ENCODE measurements around the gene SMARCA1.

SMARCA1 gene

GRCh38 chrX:129449148-129449547, 74.1 kb downstream of the SMARCA1 start:
- DNase-seq: no peak

DNA sequence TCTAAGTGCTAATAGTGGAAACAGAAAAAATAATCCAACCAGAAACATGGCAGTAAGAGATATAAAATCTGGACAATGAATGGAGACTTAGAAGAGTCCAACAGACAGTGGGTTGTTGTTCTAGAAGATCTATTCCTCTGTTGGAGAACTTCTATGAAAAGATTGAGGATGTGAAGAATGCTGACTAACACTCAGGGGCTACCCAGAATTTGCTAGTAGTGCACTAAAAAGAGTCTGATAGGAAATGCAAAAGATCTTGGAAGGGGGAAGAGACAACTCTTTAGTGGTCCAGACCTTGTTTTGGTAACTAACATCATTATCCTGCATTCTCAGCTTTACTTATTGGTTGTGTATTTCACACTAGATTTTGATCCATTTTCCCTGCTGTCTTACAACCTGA, 77.9 kb downstream of the SMARCA1 start:
- no peak for DNase-seq

DNA sequence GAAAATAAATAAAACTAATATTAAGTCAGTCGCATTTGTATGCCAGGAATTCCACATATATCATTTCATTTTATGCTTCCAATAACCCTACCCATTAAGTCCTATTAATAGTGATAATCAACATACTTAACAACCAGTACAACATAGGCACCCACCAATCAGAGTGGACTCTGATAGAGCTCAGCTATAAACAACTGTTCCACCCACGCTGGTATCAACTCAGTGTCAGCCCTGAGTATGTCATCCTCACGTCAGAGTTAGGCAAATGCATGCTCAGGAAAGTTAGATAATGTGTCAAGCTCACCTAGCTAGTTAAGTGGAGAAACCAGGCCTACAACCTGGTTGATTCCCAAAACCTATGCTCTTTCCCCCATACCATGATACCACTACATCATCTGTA, 89.3 kb downstream of the SMARCA1 start:
- DNase-seq: no peak

DNA sequence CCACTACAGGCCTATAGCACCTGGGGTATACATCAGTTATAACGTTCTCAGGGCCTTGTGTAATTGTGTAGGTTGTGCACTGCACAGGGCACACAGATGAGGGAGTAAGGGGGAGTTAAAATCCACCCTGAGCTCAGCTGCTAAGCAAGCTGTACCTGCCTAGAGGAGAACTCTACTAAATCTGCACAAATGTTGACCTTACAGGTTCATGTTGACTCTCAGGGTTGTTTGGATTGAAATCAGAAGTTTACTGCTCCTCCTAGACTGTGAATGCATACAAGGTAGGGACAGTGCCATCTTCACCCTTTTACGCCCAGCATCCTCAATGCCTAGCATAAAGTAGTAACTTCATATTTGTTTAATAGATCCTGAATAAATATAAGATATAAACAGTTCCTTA, 89.8 kb downstream of the SMARCA1 start:
- DNase-seq: no peak

DNA sequence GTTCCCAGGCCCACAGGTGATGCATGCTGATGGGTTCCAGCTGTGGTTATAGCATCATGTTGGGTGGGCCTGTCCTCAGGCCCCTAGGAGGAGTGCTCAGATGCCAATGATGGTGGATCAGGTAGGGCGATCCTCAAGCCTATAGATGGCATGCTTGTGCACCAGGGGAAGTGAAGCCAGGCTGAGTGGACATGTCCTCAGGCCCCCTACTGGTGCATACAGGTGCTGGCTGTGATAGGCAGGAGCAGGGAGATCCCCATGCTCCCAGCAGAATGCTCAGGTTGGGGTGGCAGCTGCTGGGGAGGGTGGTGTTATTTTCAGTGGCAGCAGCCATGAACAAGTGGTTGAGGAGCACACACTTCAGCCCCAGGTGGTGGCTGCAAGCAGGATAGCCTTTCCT, 96.0 kb downstream of the SMARCA1 start:
- no peak for DNase-seq

GRCh38 chrX:129423191-129423590, 100.1 kb downstream of the SMARCA1 start:
- DNase-seq: no peak

DNA sequence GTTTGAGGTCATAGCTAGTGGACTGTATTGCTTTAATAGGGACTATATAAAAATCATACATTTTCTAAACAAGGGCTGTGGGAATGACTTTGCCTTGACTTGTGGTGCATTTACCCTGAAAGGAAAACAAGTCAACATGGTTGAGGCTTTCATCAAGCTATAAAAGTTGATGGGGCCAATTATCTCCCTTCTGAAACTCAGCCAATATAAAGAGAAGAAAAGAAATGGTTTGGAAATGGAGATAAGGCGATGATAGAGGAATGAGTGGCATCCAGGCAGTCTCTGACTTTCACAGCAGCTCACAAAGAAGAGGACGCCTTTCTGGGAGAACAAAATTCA, 118.7 kb downstream of the SMARCA1 start:
- DNase-seq: no peak

GRCh38 chrX:129403974-129404669, 119.2 kb downstream of the SMARCA1 start:
- DNase-seq: no peak

Measured in EL (cell line).